ENCODE data around the gene CACNA2D4. TPM values are rescaled to one million over a fixed set of nuclear protein-coding genes. Genes with fewer than 3 reads are reported as not detected.
A peak's percentile ranks its signal among the peaks of the same experiment; 100 is the strongest.

The CACNA2D4 gene
- total and polyA plus RNA-seq, 2 of the 13 experiments (the other 11 are each of a cell fraction or from before 2014, with no cell fraction given) = 14.2 to 136 TPM

- TF ChIP-seq KMT2B (CRISPR knock-in tag; IDR thresholded peaks at IDR 0.05) (peak; percentile 72), FOXA3 (CRISPR knock-in tag; IDR thresholded peaks at IDR 0.05) (0 out of 2 replicates have a peak, but pooled peaks have one; percentile 27), ZNF552 (CRISPR knock-in tag; IDR thresholded peaks at IDR 0.05; ENCODE audit: borderline replicate concordance) (0 out of 2 replicates have a peak, but pooled peaks have one; percentile 52), KDM2A (CRISPR knock-in tag; IDR thresholded peaks at IDR 0.05; ENCODE audit: borderline replicate concordance, low read depth) (peak; percentile 81; the same call in 1 of the 2 replicates), ZNF580 (CRISPR knock-in tag; IDR thresholded peaks at IDR 0.05; ENCODE audit: borderline replicate concordance, low read depth) (peak; percentile 91; the same call in 1 of the 2 replicates), CCDC6 (CRISPR knock-in tag; IDR thresholded peaks at IDR 0.05) (0 out of 2 replicates have a peak, but pooled peaks have one; percentile 41), SRY (CRISPR knock-in tag; IDR thresholded peaks at IDR 0.05) (peak; percentile 86), HBP1 (CRISPR knock-in tag; IDR thresholded peaks at IDR 0.05; ENCODE audit: low read depth) (peak; percentile 90), MYC (CRISPR knock-in tag; IDR thresholded peaks at IDR 0.05; ENCODE audit: borderline replicate concordance) (peak; percentile 62; the same call in 1 of the 2 replicates), BRCA1 (CRISPR knock-in tag; IDR thresholded peaks at IDR 0.05) (peak; percentile 91; the same call in 1 of the 2 replicates), MED1 (CRISPR knock-in tag; IDR thresholded peaks at IDR 0.05) (peak; percentile 43; the same call in 1 of the 2 replicates), ATAD3A (CRISPR knock-in tag; IDR thresholded peaks at IDR 0.05) (0 out of 2 replicates have a peak, but pooled peaks have one; percentile 88), HHEX (CRISPR knock-in tag; IDR thresholded peaks at IDR 0.05) (no peak), ZNF280B (CRISPR knock-in tag; IDR thresholded peaks at IDR 0.05; ENCODE audit: borderline replicate concordance) (no peak), ZNF17 (CRISPR knock-in tag; IDR thresholded peaks at IDR 0.05) (0 out of 2 replicates have a peak, but pooled peaks have one; percentile 81), E2F2 (CRISPR knock-in tag; IDR thresholded peaks at IDR 0.05; ENCODE audit: borderline replicate concordance) (no peak; the same call in 1 of the 2 replicates), GZF1 (CRISPR knock-in tag; IDR thresholded peaks at IDR 0.05) (no peak), ZNF160 (CRISPR knock-in tag; IDR thresholded peaks at IDR 0.05) (peak; percentile 81; the same call in 1 of the 2 replicates), FIP1L1 (IDR thresholded peaks at IDR 0.05; ENCODE audit: borderline replicate concordance, insufficient read depth, low read depth, low read length) (no peak), PBX3 (CRISPR knock-in tag; IDR thresholded peaks at IDR 0.05; ENCODE audit: borderline replicate concordance) (0 out of 2 replicates have a peak, but pooled peaks have one; percentile 73)
Observed at GRCh38 chr12:1830981-1831963, 87.2 kb downstream of the CACNA2D4 start (continued).
